A549 (cell line): ENCODE measurements around the gene TBL1XR1. TPM values are rescaled to one million over a fixed set of nuclear protein-coding genes. Genes with fewer than 3 reads are reported as not detected.
A peak's percentile ranks its signal among the peaks of the same experiment; 100 is the strongest.

ENCODE experiments used
- ATAC-seq, 2 experiments: fragments of 200-7000 bp in 1 of 2; fragments of >200 bp in 1 of 2; cut with Nextera tagmentation in 1 of 2; cut with Tn5 transposase in 1 of 2; 3 replicates each; pipeline versions ENCODE4 v1.8.0 to v1.9.1; 2018 to 2020; ENCODE audit warnings: mild to moderate bottlenecking in 1 of 2, moderate library complexity in 1 of 2
- CTCF ChIA-PET: fragments of 300-600 bp; sonication (Branson Sonifier 250); formaldehyde crosslinking; extraction: SDS; loops from one replicate; lab custom pipeline; 2021; ENCODE audit warnings: antibody characterized with exemption, inconsistent platforms; lab: Yijun Ruan, JAX
- POLR2A ChIA-PET: fragments of 350-600 bp; formaldehyde crosslinking; extraction: SDS; loops from one replicate; lab custom pipeline; 2021; ENCODE audit warnings: antibody characterized with exemption, inconsistent platforms; lab: Yijun Ruan, JAX
- DNase-seq, 2 experiments: peaks; one replicate each; pipeline versions ENCODE4 v3.0.0 to v3.0.0-alpha.2; 2011 to 2016; ENCODE audit warnings: low read depth in 1 of 2, low spot score in 1 of 2
- FAIRE-seq: peaks from 2 replicates; lab custom pipeline; 2011; peaks lifted over from hg19 to GRCh38; lab: Jason Lieb, UNC
- H3K27ac ChIP-seq, 2 experiments: fragments of >200 bp; sonication (Bioruptor Twin); formaldehyde crosslinking; 3 replicates each; pipeline ENCODE4 v1.5.1; 2016 to 2017
- H3K4me1 ChIP-seq: fragments of >200 bp; sonication (Bioruptor Twin); formaldehyde crosslinking; 3 replicates; pipeline ENCODE4 v1.6.1; 2016
- H3K4me2 ChIP-seq: fragments of >200 bp; sonication (Bioruptor Twin); formaldehyde crosslinking; 3 replicates; pipeline ENCODE4 v1.6.1; 2016
- H3K4me3 ChIP-seq: fragments of >200 bp; sonication (Bioruptor Twin); formaldehyde crosslinking; 3 replicates; pipeline ENCODE4 v1.5.1; 2016
- H3K9me3 ChIP-seq: fragments of >200 bp; sonication (Bioruptor Twin); formaldehyde crosslinking; 3 replicates; pipeline ENCODE4 v1.6.1; 2016
- BCL3 ChIP-seq: fragments of >200 bp; sonication (Bioruptor Twin); formaldehyde crosslinking; IDR thresholded peaks from 3 replicates; pipeline ENCODE4 v1.6.1; 2016
- CBX8 ChIP-seq: fragments of 200-600 bp; sonication (generic); IDR thresholded peaks from 2 replicates; pipeline ENCODE4 v1.6.1; 2016
- CEBPB ChIP-seq, 2 experiments: fragments of >200 bp in 1 of 2; sonication (Bioruptor Twin) in 1 of 2; formaldehyde crosslinking in 1 of 2; IDR thresholded peaks; 2 replicates each; pipeline ENCODE4 v1.6.1; 2012 to 2016
- CTCF ChIP-seq: fragments of >200 bp; sonication (Bioruptor Twin); formaldehyde crosslinking; IDR thresholded peaks from 3 replicates; pipeline ENCODE4 v1.5.1; 2016
- E2F6 ChIP-seq: IDR thresholded peaks from 2 replicates; pipeline ENCODE4 v1.6.1; 2012; ENCODE audit warnings: low read depth, borderline replicate concordance
- EHF ChIP-seq: fragments of 250-450 bp; sonication (Bioruptor Pico); IDR thresholded peaks from 2 replicates; pipeline ENCODE4 v1.5.0; 2020; ENCODE audit warnings: mild to moderate bottlenecking
- EHMT2 ChIP-seq: fragments of 200-600 bp; sonication (generic); IDR thresholded peaks from 2 replicates; pipeline ENCODE4 v1.6.1; 2016; ENCODE audit warnings: antibody characterized with exemption, low read depth, mild to moderate bottlenecking, moderate library complexity
- HMGXB4 ChIP-seq: fragments of 250-450 bp; sonication (Bioruptor Pico); IDR thresholded peaks from 2 replicates; pipeline ENCODE4 v1.5.0; 2021; ENCODE audit warnings: mild to moderate bottlenecking, moderate library complexity, borderline replicate concordance
- HOXA7 ChIP-seq: fragments of 250-450 bp; sonication (Bioruptor Pico); IDR thresholded peaks from 2 replicates; pipeline ENCODE4 v1.5.0; 2020; ENCODE audit warnings: mild to moderate bottlenecking, moderate library complexity
- HOXB5 ChIP-seq: fragments of 250-450 bp; sonication (Bioruptor Pico); IDR thresholded peaks from 2 replicates; pipeline ENCODE4 v1.5.0; 2020; ENCODE audit warnings: mild to moderate bottlenecking, moderate library complexity
- JUN ChIP-seq, 2 experiments: fragments of >200 bp; sonication (Bioruptor Twin); formaldehyde crosslinking; IDR thresholded peaks; 2 replicates in 1 of 2; 3 replicates in 1 of 2; pipeline ENCODE4 v1.6.1; 2016 to 2017
- KDM5A ChIP-seq: fragments of 200-600 bp; sonication (generic); IDR thresholded peaks from 2 replicates; pipeline ENCODE4 v1.6.1; 2016; ENCODE audit warnings: antibody characterized with exemption, mild to moderate bottlenecking
- MYC ChIP-seq: IDR thresholded peaks from 2 replicates; pipeline ENCODE4 v1.6.1; 2012; ENCODE audit warnings: mild to moderate bottlenecking, inconsistent platforms, low read length, improper control_type of control experiment, borderline replicate concordance
- PBX3 ChIP-seq: IDR thresholded peaks from 2 replicates; pipeline ENCODE4 v1.6.1; 2012
- RAD21 ChIP-seq, 2 experiments: fragments of >200 bp in 1 of 2; sonication (Bioruptor Twin) in 1 of 2; formaldehyde crosslinking in 1 of 2; IDR thresholded peaks in 1 of 2; conservative IDR thresholded peaks in 1 of 2; 2 replicates in 1 of 2; 3 replicates in 1 of 2; pipeline ENCODE4 v1.6.1; 2012 to 2018; ENCODE audit warnings: inconsistent platforms in 1 of 2
- RFX5 ChIP-seq: fragments of 450-650 bp; IDR thresholded peaks from 2 replicates; pipeline ENCODE4 v1.7.1; 2014; ENCODE audit warnings: antibody characterized with exemption, mild to moderate bottlenecking, moderate library complexity
- SMC3 ChIP-seq: fragments of >200 bp; sonication (Bioruptor Twin); formaldehyde crosslinking; IDR thresholded peaks from 3 replicates; pipeline ENCODE4 v1.6.1; 2018; ENCODE audit warnings: inconsistent platforms
- USF2 ChIP-seq: fragments of 450-650 bp; IDR thresholded peaks from 2 replicates; pipeline ENCODE4 v1.6.1; 2014; ENCODE audit warnings: antibody characterized with exemption
- ZFP36 ChIP-seq: fragments of 450-650 bp; IDR thresholded peaks from 2 replicates; pipeline ENCODE4 v1.6.1; 2014; ENCODE audit warnings: borderline replicate concordance; ENCODE audit not compliant: partially characterized antibody
- WGBS: methylation state at CpG from one replicate; pipeline ENCODE4 v1.1.6; 2017; ENCODE audit errors: missing lambda C conversion rate; 5-methylcytosine and 5-hydroxymethylcytosine counted together
- polyA plus RNA-seq, 4 experiments: library from polyadenylated mRNA; depleted of rRNA in 3 of 4; stranded (reverse); fragments of >200 nt; fragmentation: RNase III in 1 of 4; extraction: RNeasy Plus Mini Kit Qiagen cat#74134 plus additional on column Dnase treatment in 1 of 4; gene quantifications; 2 replicates in 3 of 4; 3 replicates in 1 of 4; pipeline ENCODE4 v1.2.3, GENCODE V29; 2011 to 2017
- TF ChIP-seq, protein P1 (sequence below): IDR thresholded peaks from 2 replicates; pipeline ENCODE4 v1.6.1; 2012
- TF ChIP-seq, protein P2 (sequence below): fragments of 250-450 bp; sonication (Bioruptor Pico); IDR thresholded peaks from 2 replicates; pipeline ENCODE4 v1.5.0; 2020; ENCODE audit warnings: low read depth, mild to moderate bottlenecking, moderate library complexity

The TBL1XR1 gene
- polyA plus RNA-seq, 2 of the 4 experiments (the other 2 are of a cell fraction) = 41.4 to 106 TPM

DNA sequence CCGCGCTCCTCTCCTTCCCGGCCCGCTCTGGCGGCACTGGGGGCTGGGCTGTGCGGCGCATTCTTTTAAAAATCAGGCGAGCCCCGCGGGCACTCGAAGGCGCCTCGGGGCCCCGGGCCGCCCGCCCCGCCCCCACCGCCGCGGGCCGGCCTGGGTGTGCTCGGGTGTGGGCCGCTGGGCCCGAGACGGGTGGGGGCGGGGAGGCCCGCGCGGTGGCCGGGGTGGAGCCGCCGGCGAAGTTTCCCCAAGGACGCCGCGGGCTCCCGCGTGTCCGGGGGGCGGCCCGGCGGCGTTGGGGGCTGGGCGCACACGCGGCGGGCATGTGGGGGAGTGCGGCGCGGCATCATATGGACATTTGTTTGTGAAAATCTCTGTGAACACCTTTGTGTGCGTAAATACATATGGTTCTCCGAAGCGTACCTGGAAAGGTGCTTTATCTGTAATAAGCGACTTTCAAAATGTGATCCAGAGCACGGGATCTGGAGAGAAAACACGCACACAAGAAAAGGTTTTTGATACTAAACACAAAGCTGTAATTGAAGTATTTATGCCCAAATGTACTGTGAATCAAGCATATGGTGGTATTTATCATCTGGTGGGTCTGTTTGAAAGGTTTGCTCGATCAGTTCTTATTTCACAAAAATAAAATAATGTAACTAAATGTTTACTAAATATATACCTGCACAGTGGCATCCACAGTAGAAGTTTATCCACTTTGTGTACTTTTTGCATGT is 612 bp upstream of the TBL1XR1 start:
- 3% methylated on average over 10 of the region's 57 CpGs for WGBS
- FAIRE-seq = no peak

DNA sequence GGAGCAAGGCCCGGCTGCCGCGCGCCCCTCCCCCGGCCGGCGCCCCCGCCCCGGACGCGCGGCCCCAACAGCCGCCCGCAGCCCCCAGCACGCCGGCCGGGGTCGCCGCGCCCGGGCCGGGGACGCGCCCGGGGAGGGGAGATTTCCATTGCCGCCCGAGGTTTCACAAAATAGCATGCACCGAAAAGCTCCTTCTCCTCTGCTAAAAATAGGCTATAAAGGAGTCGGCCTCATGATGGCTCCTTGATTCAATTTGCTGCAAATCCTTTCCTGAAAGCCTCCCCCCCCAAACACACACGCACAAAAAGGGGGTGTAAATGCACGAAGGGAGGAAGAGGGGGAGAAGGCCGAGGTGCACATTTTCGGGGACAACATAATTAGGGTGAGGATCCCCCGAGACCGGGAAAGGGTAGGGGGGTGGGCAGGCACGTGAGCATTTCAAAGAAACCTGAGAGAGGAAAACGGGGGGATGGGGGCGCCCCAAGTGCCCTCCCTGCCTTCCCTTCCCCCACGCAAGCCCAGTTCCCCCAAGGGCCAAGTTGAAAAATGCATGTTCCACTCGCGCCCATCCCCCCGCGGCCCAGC is 734 bp downstream of the TBL1XR1 start:
- 0% methylated on average over 11 of the region's 43 CpGs for WGBS
- Histone ChIP-seq H3K4me1 (peaks cover 29% of the 10 kb centered on the region), H3K9me3 (no peaks in the 10 kb centered on the region), H3K27ac (peak overlapping the region; percentile 97 to 100), H3K4me2 (peak overlapping the region; percentile 70), H3K4me3 (peak overlapping the region; percentile 96)
- CTCF ChIA-PET = interaction anchor here (1.0 kb wide), 1 partner anchor 163 kb away, joined by 4 read pairs; no protein-coding TSS in a partner anchor
- ATAC-seq = peak in 1 of 2 experiments; percentile 39; a peak in 2 of 6 replicates
- TF ChIP-seq USF2 (no peak), RAD21 (conservative IDR thresholded peaks at IDR 0.05 in 1 of 2, IDR thresholded peaks at IDR 0.05 in 1 of 2) (0 out of 5 replicates have a peak, but pooled peaks of 1 of the 2 experiments have one; percentile 11), MYC (no peak), CTCF (no peak), EHMT2 (no peak), E2F6 (no peak), HMGXB4 (CRISPR knock-in tag) (no peak)
- FAIRE-seq = no peak
- POLR2A ChIA-PET = interaction anchor here (1.0 to 3.5 kb wide), 2 partner anchors 162 to 163 kb away, joined by 4 to 31 read pairs; no protein-coding TSS in a partner anchor
- DNase-seq = peak; percentile 31 to 52

More for the DNA sequence above, 612 bp upstream of the TBL1XR1 start:
- peaks cover 29% of the 10 kb centered on the region for H3K4me1 ChIP-seq
- ChIA-PET CTCF (interaction anchor here (0.7 kb wide), 1 partner anchor 188 kb away, joined by 3 read pairs; no protein-coding TSS in a partner anchor), POLR2A (interaction anchor here (0.6 to 3.5 kb wide), 4 partner anchors 160 to 281 kb away, joined by 3 to 31 read pairs (median 8); no protein-coding TSS in a partner anchor)
- peak overlapping the region; percentile 97 to 100 for H3K27ac ChIP-seq
- peak overlapping the region; percentile 96 for H3K4me3 ChIP-seq
- H3K4me2 ChIP-seq = peak overlapping the region; percentile 86
- DNase-seq (peak; percentile 31 to 39), ATAC-seq (peak; percentile 37 to 74)
- TF ChIP-seq RFX5 (no peak), MYC (0 out of 2 replicates have a peak, but pooled peaks have one; percentile 47), SMC3 (peak; percentile 0; the same call in 1 of the 3 replicates), KDM5A (no peak)
- TF ChIP-seq, protein P1, sequence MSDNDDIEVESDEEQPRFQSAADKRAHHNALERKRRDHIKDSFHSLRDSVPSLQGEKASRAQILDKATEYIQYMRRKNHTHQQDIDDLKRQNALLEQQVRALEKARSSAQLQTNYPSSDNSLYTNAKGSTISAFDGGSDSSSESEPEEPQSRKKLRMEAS = peak; percentile 66
- no peaks in the 10 kb centered on the region for H3K9me3 ChIP-seq

- ChIA-PET POLR2A (interaction anchor here (1.0 to 3.5 kb wide), 2 partner anchors 162 to 164 kb away, joined by 4 to 31 read pairs; no protein-coding TSS in a partner anchor), CTCF (interaction anchor here (1.0 kb wide), 1 partner anchor 164 kb away, joined by 4 read pairs; no protein-coding TSS in a partner anchor)
- no peak for FAIRE-seq
- H3K4me3 ChIP-seq = peak overlapping the region; percentile 96
- peaks cover 31% of the 10 kb centered on the region for H3K4me1 ChIP-seq
- H3K9me3 ChIP-seq = no peaks in the 10 kb centered on the region
- H3K27ac ChIP-seq = peak overlapping the region; percentile 97 to 100
- WGBS = 1% methylated on average over 9 of the region's 10 CpGs
- ATAC-seq = no peak
- DNase-seq = no peak
- peak overlapping the region; percentile 70 for H3K4me2 ChIP-seq
- no peak for TF ChIP-seq CBX8
- no peak for TF ChIP-seq JUN (IDR thresholded peaks at IDR 0.05)
- TF ChIP-seq HOXB5 (CRISPR knock-in tag) = no peak
- TF ChIP-seq, protein P2, sequence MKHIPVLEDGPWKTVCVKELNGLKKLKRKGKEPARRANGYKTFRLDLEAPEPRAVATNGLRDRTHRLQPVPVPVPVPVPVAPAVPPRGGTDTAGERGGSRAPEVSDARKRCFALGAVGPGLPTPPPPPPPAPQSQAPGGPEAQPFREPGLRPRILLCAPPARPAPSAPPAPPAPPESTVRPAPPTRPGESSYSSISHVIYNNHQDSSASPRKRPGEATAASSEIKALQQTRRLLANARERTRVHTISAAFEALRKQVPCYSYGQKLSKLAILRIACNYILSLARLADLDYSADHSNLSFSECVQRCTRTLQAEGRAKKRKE (CRISPR knock-in tag) = no peak
- no peak for TF ChIP-seq HOXA7 (CRISPR knock-in tag)
- no peak for TF ChIP-seq EHF (CRISPR knock-in tag)
- no peak for TF ChIP-seq BCL3
- TF ChIP-seq ZFP36 = no peak
- no peak for TF ChIP-seq PBX3
- no peak for TF ChIP-seq KDM5A
- TF ChIP-seq CEBPB (IDR thresholded peaks at IDR 0.05) = no peak
Measured at GRCh38 chr3:177196008-177196455, 1.2 kb downstream of the TBL1XR1 start.
